GM12874 (cell line): Measurements from ENCODE around the gene SLC25A44.

Source experiments
- TF ChIP-seq, protein P1 (sequence below): IDR thresholded peaks from 2 replicates; pipeline ENCODE4 v1.5.1; 2011; ENCODE audit warnings: low read depth, mild to moderate bottlenecking, control low read depth, low read length, moderate library complexity; ENCODE audit not compliant: insufficient read depth

SLC25A44 gene

DNA sequence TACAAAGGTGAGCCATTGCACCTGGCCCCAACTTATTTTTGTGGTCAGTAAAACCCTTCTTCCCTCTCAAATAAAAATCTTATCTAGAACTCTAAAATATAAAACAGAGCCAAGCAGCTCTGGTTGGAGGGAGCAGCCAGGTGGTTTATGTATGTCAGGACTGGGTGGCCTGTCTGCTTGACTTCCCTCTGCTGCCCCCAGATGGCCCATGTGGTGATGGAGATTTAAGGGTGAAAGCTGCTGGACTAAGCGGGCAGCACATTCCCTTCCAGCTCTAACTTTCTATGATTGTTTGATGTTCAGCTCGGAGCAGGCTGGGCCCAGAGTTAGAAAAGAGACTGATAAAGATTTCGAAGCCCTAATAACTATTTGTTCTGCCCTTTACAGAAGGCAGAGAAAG, 65.9 kb downstream of the SLC25A44 start:
- TF ChIP-seq, protein P1, sequence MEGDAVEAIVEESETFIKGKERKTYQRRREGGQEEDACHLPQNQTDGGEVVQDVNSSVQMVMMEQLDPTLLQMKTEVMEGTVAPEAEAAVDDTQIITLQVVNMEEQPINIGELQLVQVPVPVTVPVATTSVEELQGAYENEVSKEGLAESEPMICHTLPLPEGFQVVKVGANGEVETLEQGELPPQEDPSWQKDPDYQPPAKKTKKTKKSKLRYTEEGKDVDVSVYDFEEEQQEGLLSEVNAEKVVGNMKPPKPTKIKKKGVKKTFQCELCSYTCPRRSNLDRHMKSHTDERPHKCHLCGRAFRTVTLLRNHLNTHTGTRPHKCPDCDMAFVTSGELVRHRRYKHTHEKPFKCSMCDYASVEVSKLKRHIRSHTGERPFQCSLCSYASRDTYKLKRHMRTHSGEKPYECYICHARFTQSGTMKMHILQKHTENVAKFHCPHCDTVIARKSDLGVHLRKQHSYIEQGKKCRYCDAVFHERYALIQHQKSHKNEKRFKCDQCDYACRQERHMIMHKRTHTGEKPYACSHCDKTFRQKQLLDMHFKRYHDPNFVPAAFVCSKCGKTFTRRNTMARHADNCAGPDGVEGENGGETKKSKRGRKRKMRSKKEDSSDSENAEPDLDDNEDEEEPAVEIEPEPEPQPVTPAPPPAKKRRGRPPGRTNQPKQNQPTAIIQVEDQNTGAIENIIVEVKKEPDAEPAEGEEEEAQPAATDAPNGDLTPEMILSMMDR, result no peak

DNA sequence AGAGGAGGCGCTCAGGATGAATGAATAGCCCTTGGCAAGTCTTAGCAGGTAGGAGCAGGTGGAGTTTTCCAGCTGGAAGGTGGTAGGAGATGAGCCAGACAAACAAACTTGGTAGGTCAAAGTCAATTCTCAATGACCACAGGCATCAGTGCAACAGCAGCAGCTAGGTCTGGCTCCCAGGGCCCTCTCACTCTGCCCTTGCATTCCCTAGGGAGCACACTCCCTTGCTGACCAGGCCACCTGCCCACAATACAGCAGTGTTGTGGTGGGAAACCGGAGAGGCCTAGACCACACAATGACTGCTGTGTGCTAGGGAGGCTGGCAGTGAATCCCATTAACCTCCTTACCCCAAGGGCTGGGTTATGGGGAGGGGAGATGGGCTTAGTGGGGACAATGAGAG, 67.0 kb downstream of the SLC25A44 start:
- TF ChIP-seq, protein P1, result no peak
